ENCODE measurements around the gene TUBB4A. TPM values are rescaled to one million over a fixed set of nuclear protein-coding genes. Genes with fewer than 3 reads are reported as not detected.

Gene TUBB4A
- total and polyA plus RNA-seq, 2 donors (not counting 1 experiment from before 2014, with no cell fraction given), result not detected

GRCh38 chr19:6465006-6465405 lies 37.1 kb downstream of the TUBB4A start:
- no peak overlapping the region for H2AFZ ChIP-seq (ENCODE audit: low read length)
- H4K20me1 ChIP-seq (ENCODE audit: control insufficient read depth, extremely low read depth, insufficient read depth, low read length), result no peaks in the 10 kb centered on the region
- H3K79me2 ChIP-seq (ENCODE audit: control insufficient read depth, insufficient read depth, low read length), result no peaks in the 10 kb centered on the region
- peaks cover 7% of the 10 kb centered on the region for H3K27me3 ChIP-seq (ENCODE audit: control insufficient read depth, insufficient read depth, low read length)
- H3K4me3 ChIP-seq (replicated peaks in 1 of 4; ENCODE audit: control extremely low read depth in 1 of 4, insufficient read depth in 1 of 4, low read depth in 3 of 4, low read length in 4 of 4), result no peak overlapping the region
- H3K4me2 ChIP-seq (ENCODE audit: extremely low read depth, insufficient read depth, low read length), result no peak overlapping the region
- no peak for DNase-seq (ENCODE audit: low read depth in 2 of 2)
- TF ChIP-seq EZH2 (IDR thresholded peaks at IDR 0.05; ENCODE audit: low read length, missing control alignments) (no peak), CTCF (conservative IDR thresholded peaks at IDR 0.05 in 1 of 2, IDR thresholded peaks at IDR 0.05 in 1 of 2; ENCODE audit: low read depth in 1 of 2, low read length in 2 of 2) (no peak)
- H3K9me3 ChIP-seq (ENCODE audit: control insufficient read depth, insufficient read depth, low read depth, low read length), result no peaks in the 10 kb centered on the region
- no peaks in the 10 kb centered on the region for H3K36me3 ChIP-seq (ENCODE audit: control insufficient read depth, insufficient read depth, low read length)
- H3K27ac ChIP-seq (ENCODE audit: insufficient read depth, low read length), result no peak overlapping the region
- no peaks in the 10 kb centered on the region for H3K4me1 ChIP-seq (ENCODE audit: control insufficient read depth, extremely low read depth, insufficient read depth, low read length)
- no peak overlapping the region for H3K9ac ChIP-seq (ENCODE audit: insufficient read depth, low read length)

GRCh38 chr19:6464070-6464873 lies 37.8 kb downstream of the TUBB4A start, which contains the start of gene CRB3:
Gene CRB3 (plus strand): TSS chr19:6464271. CDS start chr19:6464702, 431 bp downstream.
- peaks cover 2% of the 10 kb centered on the region for H3K4me1 ChIP-seq (ENCODE audit: control insufficient read depth, extremely low read depth, insufficient read depth, low read length)
- H3K9ac ChIP-seq (ENCODE audit: insufficient read depth, low read length), result no peak within 1 kb of the TSS
- no peak for TF ChIP-seq CTCF (conservative IDR thresholded peaks at IDR 0.05 in 1 of 2, IDR thresholded peaks at IDR 0.05 in 1 of 2; ENCODE audit: low read depth in 1 of 2, low read length in 2 of 2)
- peak; percentile 38 for TF ChIP-seq EZH2 (IDR thresholded peaks at IDR 0.05; ENCODE audit: low read length, missing control alignments)

GRCh38 chr19:6460099-6460884 lies 41.8 kb downstream of the TUBB4A start:
- TF ChIP-seq CTCF (conservative IDR thresholded peaks at IDR 0.05 in 1 of 2, IDR thresholded peaks at IDR 0.05 in 1 of 2; ENCODE audit: low read depth in 1 of 2, low read length in 2 of 2) (peak; percentile 46 to 59), EZH2 (IDR thresholded peaks at IDR 0.05; ENCODE audit: low read length, missing control alignments) (no peak)
- no peaks in the 10 kb centered on the region for H3K9me3 ChIP-seq (ENCODE audit: control insufficient read depth, insufficient read depth, low read depth, low read length)
- peaks cover 5% of the 10 kb centered on the region for H3K27me3 ChIP-seq (ENCODE audit: control insufficient read depth, insufficient read depth, low read length)
- H3K27ac ChIP-seq (ENCODE audit: insufficient read depth, low read length), result no peak overlapping the region
- no peak overlapping the region for H3K9ac ChIP-seq (ENCODE audit: insufficient read depth, low read length)
- H3K36me3 ChIP-seq (ENCODE audit: control insufficient read depth, insufficient read depth, low read length), result peaks cover 2% of the 10 kb centered on the region
- H3K4me3 ChIP-seq (replicated peaks in 1 of 4; ENCODE audit: control extremely low read depth in 1 of 4, insufficient read depth in 1 of 4, low read depth in 3 of 4, low read length in 4 of 4), result peak overlapping the region; percentile 57 to 81 (median 68)
- peak; percentile 98 for DNase-seq (ENCODE audit: low read depth in 2 of 2)
- H4K20me1 ChIP-seq (ENCODE audit: control insufficient read depth, extremely low read depth, insufficient read depth, low read length), result no peaks in the 10 kb centered on the region
- peaks cover 2% of the 10 kb centered on the region for H3K4me1 ChIP-seq (ENCODE audit: control insufficient read depth, extremely low read depth, insufficient read depth, low read length)
- H3K4me2 ChIP-seq (ENCODE audit: extremely low read depth, insufficient read depth, low read length), result peak overlapping the region; percentile 98
- no peaks in the 10 kb centered on the region for H3K79me2 ChIP-seq (ENCODE audit: control insufficient read depth, insufficient read depth, low read length)
- H2AFZ ChIP-seq (ENCODE audit: low read length), result peak overlapping the region; percentile 92

More at GRCh38 chr19:6464070-6464873, 37.8 kb downstream of the TUBB4A start, which contains the start of gene CRB3:
- H3K4me2 ChIP-seq (ENCODE audit: extremely low read depth, insufficient read depth, low read length), result no peak within 1 kb of the TSS
- no peak within 1 kb of the TSS for H3K4me3 ChIP-seq (replicated peaks in 1 of 4; ENCODE audit: control extremely low read depth in 1 of 4, insufficient read depth in 1 of 4, low read depth in 3 of 4, low read length in 4 of 4)
- peaks cover 7% of the 10 kb centered on the region for H3K27me3 ChIP-seq (ENCODE audit: control insufficient read depth, insufficient read depth, low read length)
- no peaks in the 10 kb centered on the region for H3K9me3 ChIP-seq (ENCODE audit: control insufficient read depth, insufficient read depth, low read depth, low read length)
- no peak within 1 kb of the TSS for H3K27ac ChIP-seq (ENCODE audit: insufficient read depth, low read length)
- H4K20me1 ChIP-seq (ENCODE audit: control insufficient read depth, extremely low read depth, insufficient read depth, low read length), result no peaks in the 10 kb centered on the region
- no peaks in the 10 kb centered on the region for H3K36me3 ChIP-seq (ENCODE audit: control insufficient read depth, insufficient read depth, low read length)
- DNase-seq (ENCODE audit: low read depth in 2 of 2), result no peak
- no peaks in the 10 kb centered on the region for H3K79me2 ChIP-seq (ENCODE audit: control insufficient read depth, insufficient read depth, low read length)
- no peak within 1 kb of the TSS for H2AFZ ChIP-seq (ENCODE audit: low read length)

All from fibroblast of lung (primary cell).